Left kidney (tissue), 2 donors: ENCODE measurements around the gene EIF5. TPM values are rescaled to one million over a fixed set of nuclear protein-coding genes. Genes with fewer than 3 reads are reported as not detected.

Experiments
- DNase-seq: peaks from one replicate; pipeline ENCODE4 v3.0.0-alpha.2; 2013
- polyA plus RNA-seq: library from polyadenylated mRNA; unstranded; fragments of 120-200 nt; gene quantifications from one replicate; pipeline ENCODE4 v1.2.1, GENCODE V29; 2013; ENCODE audit not compliant: insufficient read length

The EIF5 gene
- polyA plus RNA-seq, 1 donor: 267 TPM

GRCh38 chr14:103393676-103394626 lies 59.9 kb downstream of the EIF5 start:
- DNase-seq: no peak

Other genes starting within 250 kb of the EIF5 start
- 3.0 TPM for gene EXOC3L4, start 239.5 kb upstream of the EIF5 start, polyA plus RNA-seq
- 29.6 TPM for gene TNFAIP2, start 210.8 kb upstream of the EIF5 start, polyA plus RNA-seq
- gene MARK3, start 51.2 kb downstream of the EIF5 start, polyA plus RNA-seq: 157 TPM
- 103 TPM for gene CKB, start 188.6 kb downstream of the EIF5 start, polyA plus RNA-seq
- 5.6 TPM for gene TRMT61A, start 195.0 kb downstream of the EIF5 start, polyA plus RNA-seq
- 35.7 TPM for gene BAG5, start 228.4 kb downstream of the EIF5 start, polyA plus RNA-seq
- gene COA8, start 228.7 kb downstream of the EIF5 start, polyA plus RNA-seq: 44.2 TPM